HepG2 (cell line): ENCODE data around the gene TREX2. TPM values are rescaled to one million over a fixed set of nuclear protein-coding genes. Genes with fewer than 3 reads are reported as not detected.

Source experiments
- ATAC-seq: fragments of 200-7000 bp; cut with Tn5 transposase; 3 replicates; pipeline ENCODE4 v1.9.1; 2020; ENCODE audit warnings: mild to moderate bottlenecking, moderate library complexity
- BruUV-seq: library from RNA; stranded (reverse); fragments of 400-500 nt; replicated peaks from 2 replicates; lab custom pipeline; 2021; lab: Mats Ljungman, UMichigan
- CTCF ChIA-PET: fragments of 300-600 bp; formaldehyde crosslinking; extraction: SDS; loops from one replicate; lab custom pipeline; 2021; ENCODE audit warnings: low total read pairs, inconsistent platforms, low intra/inter-chr PET ratio; lab: Yijun Ruan, JAX
- POLR2A ChIA-PET: fragments of 350-600 bp; sonication (Branson Sonifier 250); formaldehyde crosslinking; loops from one replicate; lab custom pipeline; 2020; ENCODE audit warnings: antibody characterized with exemption, inconsistent platforms; lab: Yijun Ruan, JAX
- DNase-seq: peaks from one replicate; pipeline ENCODE4 v3.0.0-alpha.2; 2015; ENCODE audit warnings: low spot score
- FAIRE-seq: peaks from 3 replicates; lab custom pipeline; 2011; peaks lifted over from hg19 to GRCh38; lab: Jason Lieb, UNC
- H2AFZ ChIP-seq: one replicate; pipeline ENCODE4 v1.6.1; 2011; ENCODE audit warnings: low read length, inconsistent platforms
- H3K27ac ChIP-seq: fragments of 300-600 bp; 3 replicates; pipeline ENCODE4 v1.8.0; 2011; ENCODE audit warnings: mixed run types, mild to moderate bottlenecking, mixed read lengths, low read length, inconsistent platforms; ENCODE audit not compliant: insufficient read depth; ENCODE audit errors: extremely low read length
- H3K27me3 ChIP-seq, 2 experiments: fragments of 200-600 bp in 1 of 2; 2 replicates in 1 of 2; 3 replicates in 1 of 2; pipeline versions ENCODE4 v1.6.0 to v1.8.0; 2011; ENCODE audit warnings: low read length in 2 of 2, mild to moderate bottlenecking in 2 of 2, moderate library complexity in 2 of 2, inconsistent platforms in 1 of 2; ENCODE audit not compliant: insufficient read depth in 2 of 2, control insufficient read depth in 1 of 2
- H3K36me3 ChIP-seq, 2 experiments: fragments of 200-600 bp in 1 of 2; replicated peaks in 1 of 2; 2 replicates in 1 of 2; 3 replicates in 1 of 2; pipeline versions ENCODE4 v1.5.1 to v1.8.0; 2011; ENCODE audit warnings: low read length in 2 of 2, inconsistent platforms in 1 of 2; ENCODE audit not compliant: insufficient read depth in 2 of 2, control insufficient read depth in 1 of 2
- H3K4me1 ChIP-seq: 2 replicates; pipeline ENCODE4 v1.5.1; 2012; ENCODE audit warnings: low read length, inconsistent platforms; ENCODE audit not compliant: insufficient read depth
- H3K4me2 ChIP-seq: 2 replicates; pipeline ENCODE4 v1.6.0; 2011; ENCODE audit warnings: low read depth, low read length, inconsistent platforms
- H3K4me3 ChIP-seq, 3 experiments: fragments of 200-600 bp in 1 of 3; sonication (generic), shearing (Covaris generic) in 1 of 3; replicated peaks in 1 of 3; 2 replicates each; pipeline ENCODE4 v1.5.1; 2011 to 2016; ENCODE audit warnings: low read length in 3 of 3, inconsistent platforms in 2 of 3, low read depth in 2 of 3, mild to moderate bottlenecking in 2 of 3, control low read depth in 1 of 3, mixed read lengths in 1 of 3; ENCODE audit not compliant: insufficient read depth in 1 of 3
- H3K79me2 ChIP-seq: one replicate; pipeline ENCODE4 v1.6.1; 2011; ENCODE audit warnings: low read length, inconsistent platforms; ENCODE audit not compliant: insufficient read depth
- H3K9ac ChIP-seq: 2 replicates; pipeline ENCODE4 v1.6.0; 2011; ENCODE audit warnings: mild to moderate bottlenecking, low read depth, low read length, inconsistent platforms; ENCODE audit not compliant: insufficient read depth
- H3K9me3 ChIP-seq: 2 replicates; pipeline ENCODE4 v1.5.1; 2012; ENCODE audit warnings: mild to moderate bottlenecking, low read length
- H4K20me1 ChIP-seq: 2 replicates; pipeline ENCODE4 v1.6.0; 2011; ENCODE audit warnings: inconsistent platforms, mild to moderate bottlenecking, low read length, moderate library complexity; ENCODE audit not compliant: insufficient read depth
- AGO2 ChIP-seq: fragments of 200-400 bp; formaldehyde crosslinking; optimal IDR thresholded peaks from 2 replicates; pipeline ENCODE3; 2017; ENCODE audit warnings: mild to moderate bottlenecking, low read depth, low read length, moderate library complexity
- HOMEZ ChIP-seq: IDR thresholded peaks from 2 replicates; pipeline ENCODE4 v1.6.1; 2016; ENCODE audit warnings: low read depth
- MAFK ChIP-seq, 2 experiments: IDR thresholded peaks in 1 of 2; conservative IDR thresholded peaks in 1 of 2; 2 replicates each; pipeline ENCODE4 v1.6.1; 2011; ENCODE audit warnings: improper control_type of control experiment in 2 of 2, low read length in 2 of 2
- PRDM15 ChIP-seq: sonication (generic); formaldehyde crosslinking; IDR thresholded peaks from 2 replicates; pipeline ENCODE4 v1.4.0; 2020; ENCODE audit warnings: missing genetic modification reagents
- REL ChIP-seq: sonication (generic); formaldehyde crosslinking; conservative IDR thresholded peaks from 2 replicates; pipeline ENCODE4 v1.8.0; 2022; ENCODE audit warnings: mild to moderate bottlenecking, missing genetic modification reagents, moderate library complexity
- RFX1 ChIP-seq: fragments of 450-650 bp; IDR thresholded peaks from 2 replicates; pipeline ENCODE4 v1.6.1; 2017
- THAP9 ChIP-seq: sonication (generic); formaldehyde crosslinking; IDR thresholded peaks from 2 replicates; pipeline ENCODE4; 2020; ENCODE audit warnings: missing genetic modification reagents, mild to moderate bottlenecking, borderline replicate concordance
- YEATS4 ChIP-seq: sonication (generic); formaldehyde crosslinking; IDR thresholded peaks from 2 replicates; pipeline ENCODE4 v1.4.0; 2020; ENCODE audit warnings: missing genetic modification reagents, borderline replicate concordance
- ZBTB38 ChIP-seq: sonication (generic); formaldehyde crosslinking; IDR thresholded peaks from 2 replicates; pipeline ENCODE4 v1.5.1; 2020; ENCODE audit warnings: mild to moderate bottlenecking, missing genetic modification reagents
- ZBTB7B ChIP-seq: sonication (generic); formaldehyde crosslinking; IDR thresholded peaks from 2 replicates; pipeline ENCODE4 v1.4.0; 2020; ENCODE audit warnings: missing genetic modification reagents
- ZNF18 ChIP-seq: sonication (generic); formaldehyde crosslinking; IDR thresholded peaks from 2 replicates; pipeline ENCODE4 v1.8.0; 2022; ENCODE audit warnings: mild to moderate bottlenecking, missing genetic modification reagents; ENCODE audit not compliant: insufficient replicate concordance
- ZNF180 ChIP-seq: sonication (generic); formaldehyde crosslinking; IDR thresholded peaks from 2 replicates; pipeline ENCODE4 v1.4.0; 2020; ENCODE audit warnings: low read depth, missing genetic modification reagents, borderline replicate concordance
- ZNF263 ChIP-seq: sonication (generic); formaldehyde crosslinking; IDR thresholded peaks from 2 replicates; pipeline ENCODE4 v1.4.0; 2020; ENCODE audit warnings: missing genetic modification reagents
- ZNF275 ChIP-seq: sonication (generic); formaldehyde crosslinking; IDR thresholded peaks from 2 replicates; pipeline ENCODE4 v1.8.0; 2022; ENCODE audit warnings: missing genetic modification reagents, mild to moderate bottlenecking, inconsistent platforms, borderline replicate concordance
- WGBS: methylation state at CpG from one replicate; pipeline ENCODE4 v1.1.6; 2017; ENCODE audit warnings: low lambda C conversion rate; 5-methylcytosine and 5-hydroxymethylcytosine counted together
- in situ Hi-C: cut with HindIII; loops from 2 replicates; pipeline ENCODE4 v1.10.0; 2017; ENCODE audit warnings: low pct_unique_long_range_greater_than_20kb; ENCODE audit not compliant: extremely low pct_ligation_motif_present
- intact Hi-C: fragments of 100-400 bp; cut with micrococcal nuclease; formaldehyde crosslinking; loops from one replicate; pipeline ENCODE4 v1.10.0; 2022; ENCODE audit not compliant: unreplicated experiment
- polyA plus RNA-seq, 8 experiments: library from polyadenylated mRNA; depleted of rRNA in 3 of 8; stranded (reverse) in 7 of 8; unstranded in 1 of 8; fragments of >200 nt; fragmentation: Illumina TruSeq in 4 of 8; extraction: Trizol in 4 of 8; gene quantifications; 2 replicates each; pipeline versions ENCODE4 v1.2.1 to v1.2.3, GENCODE V29; 2011 to 2016; ENCODE audit warnings: low read depth in 4 of 8, missing spikeins in 1 of 8, mixed read lengths in 1 of 8; ENCODE audit not compliant: insufficient read depth in 1 of 8
- total RNA-seq, 5 experiments: library from RNA; depleted of rRNA; stranded (reverse); fragments of >200 nt; fragmentation: Illumina TruSeq; extraction: Trizol; gene quantifications; 2 replicates each; pipeline ENCODE4 v1.2.3, GENCODE V29; 2016; ENCODE audit warnings: low read depth in 1 of 5

TREX2 gene
- total and polyA plus RNA-seq, 2 of the 13 experiments (the other 11 are each of a cell fraction or from before 2014, with no cell fraction given) = 0.13 to 0.18 TPM

- intact Hi-C loops (no loop called here), in situ Hi-C loops (no loop called here)
- H3K9ac ChIP-seq = no peak overlapping the region
- H3K4me2 ChIP-seq = no peak overlapping the region
- ChIA-PET POLR2A (no interaction called here), CTCF (no interaction called here)
- no peak for FAIRE-seq
- H3K36me3 ChIP-seq = peaks cover 0 to 3% of the 10 kb centered on the region in 2 experiments; a peak in 2 of 5 replicates
- H3K4me3 ChIP-seq = no peak overlapping the region
- H3K27me3 ChIP-seq = no peaks in the 10 kb centered on the region
- no peak for ATAC-seq
- H3K79me2 ChIP-seq = no peaks in the 10 kb centered on the region
- WGBS = no CpG with 5 or more reads among the region's 10 CpGs
- H3K27ac ChIP-seq = no peak overlapping the region
- H3K9me3 ChIP-seq = no peaks in the 10 kb centered on the region
- no TSS peak for BruUV-seq
- no peak overlapping the region for H2AFZ ChIP-seq
- no peaks in the 10 kb centered on the region for H4K20me1 ChIP-seq
- H3K4me1 ChIP-seq = no peaks in the 10 kb centered on the region
- DNase-seq = no peak
- TF ChIP-seq ZBTB38 (CRISPR knock-in tag) (no peak), MAFK (conservative IDR thresholded peaks at IDR 0.05 in 1 of 2, IDR thresholded peaks at IDR 0.05 in 1 of 2; ENCODE audit: low read length in 2 of 2) (no peak), THAP9 (CRISPR knock-in tag) (no peak), REL (CRISPR knock-in tag) (no peak), ZNF180 (no peak), AGO2 (no peak), ZNF263 (CRISPR knock-in tag) (no peak), HOMEZ (CRISPR knock-in tag) (no peak), PRDM15 (CRISPR knock-in tag) (no peak), RFX1 (no peak), ZNF18 (CRISPR knock-in tag) (no peak), ZNF275 (no peak), YEATS4 (CRISPR knock-in tag) (no peak), ZBTB7B (CRISPR knock-in tag) (no peak)
Measured at GRCh38 chrX:153462291-153462690, 16.4 kb upstream of the TREX2 start.
